ENCODE results near the gene EXOC1L. TPM values are rescaled to one million over a fixed set of nuclear protein-coding genes. Genes with fewer than 3 reads are reported as not detected.

EXOC1L gene
- total RNA-seq (not detected), total RNA-seq (0 reads per million in 29 experiments)
- total RNA-seq (2013), result not detected

DNA sequence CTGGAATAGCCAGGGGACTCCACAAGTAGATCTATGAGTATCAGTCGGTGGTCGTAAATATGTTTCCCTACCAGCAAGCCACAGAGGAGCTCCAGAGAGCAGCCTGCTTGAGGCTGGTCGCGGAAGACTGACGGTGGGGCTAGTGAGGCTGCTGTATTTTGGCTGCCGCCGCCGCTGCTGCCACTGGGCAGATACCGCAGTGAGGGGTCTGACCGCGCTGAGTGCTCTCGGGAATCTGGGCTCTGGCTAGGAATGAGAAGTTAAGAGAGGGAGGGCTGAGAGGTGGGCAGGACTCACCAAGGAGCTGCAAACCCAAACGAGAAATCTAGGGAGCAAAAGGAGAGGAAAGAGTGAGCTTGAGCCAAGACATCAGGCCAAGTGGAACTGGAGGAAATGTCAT lies at the start of gene EXOC1L:
EXOC1L (plus strand) TSS at position 157 of the 400 bp plus-strand sequence; CDS start at position 394, 237 bp downstream.
- H3K36me3 ChIP-seq (ENCODE audit: control insufficient read depth in 2 of 2, extremely low read depth in 1 of 2, insufficient read depth in 1 of 2, low read length in 1 of 2), result no peaks in the 10 kb centered on the region
- ChIA-PET POLR2A (interaction anchor here in 1 of 2 donors (0.5 kb wide), 1 partner anchor 58 kb away, joined by 5 read pairs; no protein-coding TSS in a partner anchor), CTCF (no interaction called here)
- H3K27ac ChIP-seq (ENCODE audit: low read length), result no peak within 1 kb of the TSS
- Mint-ChIP-seq H3K4me3 (peak within 1 kb of the TSS in 2 of 3 donors; percentile 19 to 61), H3K9me3 (peaks cover 0 to 3% (median 0%) of the 10 kb centered on the region in 3 donors), H3K27ac (no peak within 1 kb of the TSS), H3K27me3 (peaks cover 19 to 20% of the 10 kb centered on the region in 2 donors), H3K4me1 (peaks cover 5 to 7% (median 6%) of the 10 kb centered on the region in 3 donors), H3K36me3 (no peaks in the 10 kb centered on the region)
- ATAC-seq (replicated peaks in 1 of 4) (peak in 1 of 4 experiments; percentile 39), DNase-seq (peak in 3 of 35 experiments; percentile 2 to 4 (median 2))
- peaks cover 0 to 3% of the 10 kb centered on the region in 2 experiments for H3K4me1 ChIP-seq (ENCODE audit: control insufficient read depth in 1 of 2, extremely low read depth in 1 of 2, insufficient read depth in 2 of 2, low read length in 2 of 2)
- 25% methylated on average over 13 of the region's 13 CpGs for WGBS (ENCODE audit: insufficient coverage)
- H3K27me3 ChIP-seq (replicated peaks in 1 of 2; ENCODE audit: control insufficient read depth in 2 of 2, extremely low read depth in 1 of 2, insufficient read depth in 2 of 2, low read length in 1 of 2), result peaks cover 0 to 6% of the 10 kb centered on the region in 2 experiments
- H3K4me3 ChIP-seq (ENCODE audit: control insufficient read depth in 1 of 2, extremely low read depth in 1 of 2, low read length in 1 of 2), result no peak within 1 kb of the TSS
- no peaks in the 10 kb centered on the region for H3K9me3 ChIP-seq

DNA sequence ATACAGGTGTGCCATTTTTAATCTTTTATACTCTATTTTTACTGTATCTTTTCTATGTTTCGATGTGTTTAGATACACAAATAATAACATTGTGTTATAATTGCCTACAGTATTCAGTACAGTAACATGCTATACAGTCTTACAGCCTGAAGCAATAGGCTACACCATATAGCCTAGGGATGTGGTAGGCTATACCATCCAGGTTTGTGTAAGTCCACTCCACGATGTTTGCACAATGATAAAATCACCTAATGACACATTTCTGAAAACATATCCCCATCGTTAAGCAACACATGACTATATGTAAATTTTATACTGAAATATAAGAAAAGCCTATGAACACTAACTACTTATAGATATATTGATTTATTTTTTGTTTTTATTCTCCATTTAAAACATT lies 48.9 kb upstream of the EXOC1L start:
- no peak for DNase-seq
- ChIA-PET POLR2A (no interaction called here), CTCF (no interaction called here)
- Mint-ChIP-seq H3K27me3 (peaks cover 13 to 16% of the 10 kb centered on the region in 2 donors), H3K27ac (no peak overlapping the region), H3K4me1 (no peaks in the 10 kb centered on the region), H3K9me3 (no peaks in the 10 kb centered on the region), H3K36me3 (no peaks in the 10 kb centered on the region), H3K4me3 (no peak overlapping the region)
- ATAC-seq (replicated peaks in 1 of 4), result no peak
- H3K4me1 ChIP-seq (ENCODE audit: control insufficient read depth in 1 of 2, extremely low read depth in 1 of 2, insufficient read depth in 2 of 2, low read length in 2 of 2), result no peaks in the 10 kb centered on the region
- no peaks in the 10 kb centered on the region for H3K36me3 ChIP-seq (ENCODE audit: control insufficient read depth in 2 of 2, extremely low read depth in 1 of 2, insufficient read depth in 1 of 2, low read length in 1 of 2)
- WGBS (ENCODE audit: insufficient coverage), result no CpG with 5 or more reads among the region's 3 CpGs
- peaks cover 0 to 3% of the 10 kb centered on the region in 2 experiments for H3K27me3 ChIP-seq (replicated peaks in 1 of 2; ENCODE audit: control insufficient read depth in 2 of 2, extremely low read depth in 1 of 2, insufficient read depth in 2 of 2, low read length in 1 of 2)
- H3K4me3 ChIP-seq (ENCODE audit: control insufficient read depth in 1 of 2, extremely low read depth in 1 of 2, low read length in 1 of 2), result no peak overlapping the region
- H3K27ac ChIP-seq (ENCODE audit: low read length), result no peak overlapping the region
- no peaks in the 10 kb centered on the region for H3K9me3 ChIP-seq

- Mint-ChIP-seq H3K9me3 (no peaks in the 10 kb centered on the region), H3K27me3 (peaks cover 0 to 3% of the 10 kb centered on the region in 2 donors), H3K27ac (no peak overlapping the region), H3K4me3 (no peak overlapping the region), H3K36me3 (no peaks in the 10 kb centered on the region), H3K4me1 (no peaks in the 10 kb centered on the region)
- Histone ChIP-seq H3K9me3 (no peaks in the 10 kb centered on the region), H3K4me3 (ENCODE audit: control insufficient read depth in 1 of 2, extremely low read depth in 1 of 2, low read length in 1 of 2) (no peak overlapping the region), H3K36me3 (ENCODE audit: control insufficient read depth in 2 of 2, extremely low read depth in 1 of 2, insufficient read depth in 1 of 2, low read length in 1 of 2) (no peaks in the 10 kb centered on the region), H3K4me1 (ENCODE audit: control insufficient read depth in 1 of 2, extremely low read depth in 1 of 2, insufficient read depth in 2 of 2, low read length in 2 of 2) (no peaks in the 10 kb centered on the region), H3K27ac (ENCODE audit: low read length) (no peak overlapping the region), H3K27me3 (replicated peaks in 1 of 2; ENCODE audit: control insufficient read depth in 2 of 2, extremely low read depth in 1 of 2, insufficient read depth in 2 of 2, low read length in 1 of 2) (no peaks in the 10 kb centered on the region)
- CTCF ChIA-PET, result no interaction called here
- no peak for ATAC-seq (replicated peaks in 1 of 4)
- WGBS (ENCODE audit: insufficient coverage), result 75% methylated on average over 1 of the region's 2 CpGs
- DNase-seq, result no peak
- POLR2A ChIA-PET, result no interaction called here
Observed at GRCh38 chr4:55781341-55781740, 38.2 kb upstream of the EXOC1L start.

DNA sequence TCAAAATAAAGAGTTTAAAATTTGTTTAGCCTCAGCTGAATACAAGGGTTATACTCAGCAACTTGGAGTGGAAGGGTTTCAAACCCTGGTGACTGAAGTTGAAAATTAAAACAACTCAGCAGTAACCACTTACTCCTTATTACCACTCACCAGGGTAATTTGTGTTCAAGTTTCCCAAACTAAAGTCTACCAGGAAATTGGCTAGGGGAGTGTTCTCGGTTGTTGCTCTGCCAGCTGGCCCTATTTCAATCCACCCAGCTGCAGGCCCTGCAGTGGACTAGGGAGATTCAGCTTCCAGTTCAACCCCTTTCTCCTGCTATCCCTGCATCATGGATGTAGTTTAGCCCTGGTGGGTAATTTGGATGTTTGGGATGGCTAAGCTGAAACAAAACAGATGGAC lies 37.8 kb upstream of the EXOC1L start:
- Histone ChIP-seq H3K27me3 (replicated peaks in 1 of 2; ENCODE audit: control insufficient read depth in 2 of 2, extremely low read depth in 1 of 2, insufficient read depth in 2 of 2, low read length in 1 of 2) (no peaks in the 10 kb centered on the region), H3K36me3 (ENCODE audit: control insufficient read depth in 2 of 2, extremely low read depth in 1 of 2, insufficient read depth in 1 of 2, low read length in 1 of 2) (no peaks in the 10 kb centered on the region), H3K27ac (ENCODE audit: low read length) (no peak overlapping the region), H3K9me3 (no peaks in the 10 kb centered on the region), H3K4me3 (ENCODE audit: control insufficient read depth in 1 of 2, extremely low read depth in 1 of 2, low read length in 1 of 2) (no peak overlapping the region), H3K4me1 (ENCODE audit: control insufficient read depth in 1 of 2, extremely low read depth in 1 of 2, insufficient read depth in 2 of 2, low read length in 2 of 2) (no peaks in the 10 kb centered on the region)
- Mint-ChIP-seq H3K27me3 (peaks cover 0 to 6% of the 10 kb centered on the region in 2 donors), H3K4me1 (no peaks in the 10 kb centered on the region), H3K36me3 (no peaks in the 10 kb centered on the region), H3K27ac (no peak overlapping the region), H3K4me3 (no peak overlapping the region), H3K9me3 (no peaks in the 10 kb centered on the region)
- CTCF ChIA-PET, result no interaction called here
- ATAC-seq (replicated peaks in 1 of 4) (no peak), DNase-seq (no peak)
- WGBS (ENCODE audit: insufficient coverage), result no CpG with 5 or more reads among the region's 1 CpG
- POLR2A ChIA-PET, result no interaction called here

DNA sequence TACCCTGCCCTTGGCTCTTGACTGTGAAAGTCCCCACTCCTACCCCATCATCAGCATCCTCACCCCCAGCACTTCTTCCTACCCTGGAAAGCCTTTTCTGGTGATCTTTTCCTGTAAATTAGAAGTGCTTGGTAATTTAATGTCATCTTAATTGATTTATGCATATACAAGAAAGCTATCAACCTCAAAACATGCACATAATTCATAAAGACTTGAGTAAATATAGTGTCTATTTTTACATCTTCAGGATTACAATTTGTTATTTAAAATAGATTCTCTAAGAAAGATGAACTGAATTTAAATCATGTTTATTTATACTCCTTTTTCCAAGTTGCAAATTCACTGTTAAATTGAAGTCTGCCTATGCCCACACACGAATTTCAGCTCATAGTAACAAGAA lies 36.0 kb upstream of the EXOC1L start:
- ChIA-PET POLR2A (no interaction called here), CTCF (no interaction called here)
- Mint-ChIP-seq H3K4me1 (no peaks in the 10 kb centered on the region), H3K4me3 (no peak overlapping the region), H3K9me3 (no peaks in the 10 kb centered on the region), H3K27ac (no peak overlapping the region), H3K27me3 (peaks cover 3 to 4% of the 10 kb centered on the region in 2 donors), H3K36me3 (no peaks in the 10 kb centered on the region)
- H3K27me3 ChIP-seq (replicated peaks in 1 of 2; ENCODE audit: control insufficient read depth in 2 of 2, extremely low read depth in 1 of 2, insufficient read depth in 2 of 2, low read length in 1 of 2), result no peaks in the 10 kb centered on the region
- no peak overlapping the region for H3K4me3 ChIP-seq (ENCODE audit: control insufficient read depth in 1 of 2, extremely low read depth in 1 of 2, low read length in 1 of 2)
- no peak for DNase-seq
- no peak for ATAC-seq (replicated peaks in 1 of 4)
- no peaks in the 10 kb centered on the region for H3K9me3 ChIP-seq
- no peak overlapping the region for H3K27ac ChIP-seq (ENCODE audit: low read length)
- WGBS (ENCODE audit: insufficient coverage), result no CpG with 5 or more reads among the region's 1 CpG
- H3K36me3 ChIP-seq (ENCODE audit: control insufficient read depth in 2 of 2, extremely low read depth in 1 of 2, insufficient read depth in 1 of 2, low read length in 1 of 2), result no peaks in the 10 kb centered on the region
- no peaks in the 10 kb centered on the region for H3K4me1 ChIP-seq (ENCODE audit: control insufficient read depth in 1 of 2, extremely low read depth in 1 of 2, insufficient read depth in 2 of 2, low read length in 2 of 2)

DNA sequence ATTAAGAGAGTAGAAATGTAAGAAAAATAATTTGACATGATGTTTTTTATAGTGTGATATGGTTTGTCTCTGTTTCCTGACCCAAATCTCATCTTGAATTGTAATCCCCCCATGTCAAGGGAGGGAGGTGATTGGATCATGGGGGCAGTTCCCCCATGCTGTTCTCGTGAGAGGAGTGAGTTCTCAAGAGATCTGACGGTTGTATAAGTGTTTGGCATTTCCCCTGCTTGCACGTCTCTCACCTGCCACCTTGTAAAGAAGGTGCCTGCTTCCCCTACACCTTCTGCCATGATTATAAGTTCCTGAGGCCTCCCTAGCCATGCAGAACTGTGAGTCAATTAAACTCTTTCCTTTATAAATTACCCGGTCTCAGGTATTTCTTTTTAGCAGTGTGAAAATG lies 34.8 kb upstream of the EXOC1L start:
- ChIA-PET POLR2A (no interaction called here), CTCF (no interaction called here)
- Histone ChIP-seq H3K9me3 (no peaks in the 10 kb centered on the region), H3K4me1 (ENCODE audit: control insufficient read depth in 1 of 2, extremely low read depth in 1 of 2, insufficient read depth in 2 of 2, low read length in 2 of 2) (no peaks in the 10 kb centered on the region), H3K27ac (ENCODE audit: low read length) (no peak overlapping the region), H3K4me3 (ENCODE audit: control insufficient read depth in 1 of 2, extremely low read depth in 1 of 2, low read length in 1 of 2) (no peak overlapping the region), H3K27me3 (replicated peaks in 1 of 2; ENCODE audit: control insufficient read depth in 2 of 2, extremely low read depth in 1 of 2, insufficient read depth in 2 of 2, low read length in 1 of 2) (peaks cover 0 to 3% of the 10 kb centered on the region in 2 experiments), H3K36me3 (ENCODE audit: control insufficient read depth in 2 of 2, extremely low read depth in 1 of 2, insufficient read depth in 1 of 2, low read length in 1 of 2) (no peaks in the 10 kb centered on the region)
- Mint-ChIP-seq H3K36me3 (no peaks in the 10 kb centered on the region), H3K27me3 (peaks cover 4 to 9% of the 10 kb centered on the region in 2 donors), H3K4me3 (no peak overlapping the region), H3K27ac (no peak overlapping the region), H3K9me3 (no peaks in the 10 kb centered on the region), H3K4me1 (no peaks in the 10 kb centered on the region)
- ATAC-seq (replicated peaks in 1 of 4), result no peak
- no CpG with 5 or more reads among the region's 4 CpGs for WGBS (ENCODE audit: insufficient coverage)
- no peak for DNase-seq

DNA sequence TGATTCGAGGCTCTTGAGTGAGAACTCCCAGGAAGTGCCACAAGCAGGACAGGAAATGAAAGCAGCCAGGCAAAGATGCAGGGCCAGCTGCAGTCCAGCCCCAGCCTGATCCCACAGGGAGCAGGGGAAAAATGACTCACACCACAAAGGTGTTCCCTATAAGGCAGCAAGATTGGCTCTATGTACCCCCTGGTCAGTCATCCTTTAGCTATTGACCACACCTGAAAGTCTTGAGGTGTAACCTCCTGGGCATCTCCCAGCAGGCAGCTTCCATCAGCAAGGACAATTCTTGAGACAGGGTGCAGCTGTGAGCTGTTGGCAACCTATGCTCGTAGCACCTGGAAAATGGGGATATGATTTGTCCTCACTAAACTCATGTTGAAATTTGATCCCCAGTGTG lies 27.9 kb upstream of the EXOC1L start:
- no peak overlapping the region for H3K27ac Mint-ChIP-seq
- H3K9me3 ChIP-seq, result no peaks in the 10 kb centered on the region
- H3K36me3 Mint-ChIP-seq, result no peaks in the 10 kb centered on the region
- H3K27ac ChIP-seq (ENCODE audit: low read length), result no peak overlapping the region
- ChIA-PET CTCF (no interaction called here), POLR2A (no interaction called here)
- H3K36me3 ChIP-seq (ENCODE audit: control insufficient read depth in 2 of 2, extremely low read depth in 1 of 2, insufficient read depth in 1 of 2, low read length in 1 of 2), result no peaks in the 10 kb centered on the region
- no peak overlapping the region for H3K4me3 ChIP-seq (ENCODE audit: control insufficient read depth in 1 of 2, extremely low read depth in 1 of 2, low read length in 1 of 2)
- peaks cover 9 to 21% of the 10 kb centered on the region in 2 experiments for H3K27me3 ChIP-seq (replicated peaks in 1 of 2; ENCODE audit: control insufficient read depth in 2 of 2, extremely low read depth in 1 of 2, insufficient read depth in 2 of 2, low read length in 1 of 2)
- H3K4me3 Mint-ChIP-seq, result no peak overlapping the region
- H3K27me3 Mint-ChIP-seq, result peaks cover 40 to 49% of the 10 kb centered on the region in 2 donors
- ATAC-seq (replicated peaks in 1 of 4) (no peak), DNase-seq (no peak)
- 55% methylated on average over 2 of the region's 2 CpGs for WGBS (ENCODE audit: insufficient coverage)
- H3K4me1 ChIP-seq (ENCODE audit: control insufficient read depth in 1 of 2, extremely low read depth in 1 of 2, insufficient read depth in 2 of 2, low read length in 2 of 2), result no peaks in the 10 kb centered on the region
- peaks cover 0 to 6% (median 3%) of the 10 kb centered on the region in 3 donors for H3K4me1 Mint-ChIP-seq
- H3K9me3 Mint-ChIP-seq, result no peaks in the 10 kb centered on the region

Measured in T-cell (primary cell).